Stimulated activated CD8-positive, alpha-beta memory T cell treated with anti-CD3 and anti-CD28 coated beads, Interleukin-12 subunit alpha, Interleukin-12 subunit beta, amount 100 ng/mL, for 24 hours (primary cell): ENCODE measurements around the gene NR3C2.
"Not testable (repeated sequence)": the region's sequence is repeated elsewhere in the genome, so short reads cannot be mapped to it uniquely, and the experiment has no call there.

Experiments used
- DNase-seq: peaks from one replicate; pipeline ENCODE4 v3.0.0-alpha.2; 2020; ENCODE audit errors: extremely low read depth

Gene NR3C2

DNA sequence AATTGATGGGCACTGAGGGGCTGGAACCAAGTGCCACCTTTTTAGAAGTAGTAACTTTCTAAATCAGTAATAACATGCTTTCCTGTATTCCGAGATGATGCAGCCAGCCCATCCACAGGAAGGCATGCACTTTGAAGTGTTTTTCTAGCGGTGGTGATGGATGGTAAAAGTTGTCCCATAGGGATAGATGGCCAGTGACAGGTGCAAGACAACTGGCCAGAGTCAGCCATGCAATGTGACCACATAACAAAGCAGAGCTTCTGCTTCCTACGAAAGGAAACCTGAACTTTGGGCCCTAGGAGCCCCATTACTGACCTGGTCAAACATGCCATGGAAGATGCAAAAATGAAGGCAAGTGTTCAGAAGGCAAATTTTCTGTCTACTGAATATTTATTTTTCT, 72.3 kb downstream of the NR3C2 start:
- DNase-seq: no peak

DNA sequence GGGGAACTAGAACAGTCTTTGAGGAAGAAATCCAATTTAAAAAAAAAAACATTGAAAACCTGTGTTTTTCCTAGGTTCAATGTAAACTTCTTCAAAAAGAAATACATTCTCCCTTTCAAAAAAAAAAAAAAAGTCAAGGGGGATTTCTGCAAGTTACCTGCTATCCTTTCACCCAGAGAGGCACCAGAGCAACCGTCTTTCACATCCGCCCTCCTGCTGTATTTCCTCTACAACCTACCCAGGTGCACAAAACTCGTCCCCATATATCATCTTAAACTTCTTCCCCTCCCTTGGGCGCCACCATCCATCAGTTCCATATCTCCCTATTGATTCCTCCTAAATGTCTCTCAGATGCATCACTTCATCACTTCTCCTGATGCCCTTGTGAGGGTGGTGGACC, 74.5 kb downstream of the NR3C2 start:
- no peak for DNase-seq

DNA sequence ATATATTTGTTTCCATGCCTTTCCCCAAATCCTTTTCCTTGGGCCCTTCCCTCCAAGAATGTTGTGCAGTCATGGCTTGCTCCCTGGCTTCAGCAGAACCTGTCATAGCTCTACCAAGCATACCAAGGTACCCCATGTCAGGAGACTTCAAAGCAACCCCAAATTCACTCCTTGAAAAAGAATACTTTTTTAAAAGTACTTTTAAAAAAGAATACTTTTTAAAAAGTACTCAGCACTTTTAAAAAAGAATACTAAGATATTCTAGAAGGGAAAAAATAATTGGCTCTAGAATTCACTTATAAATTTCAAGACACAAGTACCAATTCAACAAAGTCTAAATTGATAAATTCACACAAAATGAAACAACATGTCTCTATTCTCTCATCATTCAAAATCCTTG, 76.0 kb downstream of the NR3C2 start:
- DNase-seq: no peak

DNA sequence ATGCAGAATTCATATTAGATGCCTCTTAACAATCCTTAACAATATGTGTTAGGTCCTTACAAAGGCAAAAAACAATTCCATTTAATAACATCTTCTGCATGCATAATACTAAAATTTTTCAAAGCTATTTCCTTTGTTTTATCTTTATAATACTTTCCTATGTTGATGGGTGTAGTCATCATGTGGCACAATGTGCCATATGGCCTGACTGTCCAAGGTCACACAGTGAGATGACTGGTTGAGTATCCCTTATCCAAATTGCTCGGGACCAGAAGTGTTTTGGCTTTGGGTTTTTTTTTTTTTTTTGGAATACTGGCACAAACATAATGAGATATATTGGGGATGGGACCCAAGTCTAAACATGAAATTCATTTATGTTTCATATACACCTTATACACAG, 77.7 kb downstream of the NR3C2 start:
- no peak for DNase-seq

DNA sequence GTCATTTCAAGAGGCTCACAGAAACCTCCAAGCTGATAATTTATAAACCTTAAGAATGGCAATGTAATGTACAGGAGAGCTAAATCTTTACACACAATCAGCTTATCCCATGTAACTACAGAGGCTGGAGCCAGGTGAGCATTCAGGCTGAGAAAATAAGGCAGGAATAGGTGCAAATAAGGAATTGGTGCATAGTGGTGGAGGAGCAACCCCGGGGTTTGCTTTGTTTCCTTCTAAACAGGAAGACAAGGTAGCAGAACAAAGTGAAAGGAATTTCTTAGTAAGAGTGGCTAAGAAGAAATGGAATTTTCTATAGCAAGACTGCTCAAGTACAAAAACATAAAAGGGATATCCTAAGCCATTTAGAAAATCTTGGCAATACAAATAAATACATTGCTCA, 82.4 kb downstream of the NR3C2 start:
- DNase-seq: no peak

DNA sequence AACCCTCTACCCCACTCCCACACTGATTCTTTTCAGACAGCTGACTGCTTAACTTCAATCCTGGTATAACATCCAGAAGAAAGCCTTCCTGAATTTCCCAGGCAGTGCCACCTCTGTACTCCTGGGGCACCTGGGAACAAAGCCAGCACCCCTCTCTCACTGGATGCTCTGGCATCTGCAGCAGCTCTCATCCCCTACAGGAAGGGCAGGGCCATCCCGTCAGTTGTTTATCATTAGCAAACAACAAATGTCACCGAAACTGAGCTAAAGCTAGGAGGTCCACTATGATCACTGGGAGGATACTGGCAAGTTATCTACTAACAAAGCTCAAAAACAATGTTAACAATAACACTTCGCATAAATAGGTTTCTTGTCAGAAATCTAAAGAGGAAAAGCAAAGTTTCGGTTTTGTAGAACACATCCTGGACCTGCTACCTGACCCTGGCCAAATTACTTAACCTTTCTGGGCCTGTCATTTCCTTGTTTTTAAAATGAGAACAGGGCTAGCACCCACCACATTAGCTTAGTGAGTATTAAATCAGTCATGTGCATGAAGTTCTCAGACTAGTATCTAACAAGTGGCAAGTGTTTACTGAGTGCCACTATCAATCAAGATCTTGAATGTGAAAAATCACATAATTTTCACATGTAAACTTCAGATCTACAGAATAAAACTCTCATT, 86.6 kb downstream of the NR3C2 start:
- DNase-seq: no peak

DNA sequence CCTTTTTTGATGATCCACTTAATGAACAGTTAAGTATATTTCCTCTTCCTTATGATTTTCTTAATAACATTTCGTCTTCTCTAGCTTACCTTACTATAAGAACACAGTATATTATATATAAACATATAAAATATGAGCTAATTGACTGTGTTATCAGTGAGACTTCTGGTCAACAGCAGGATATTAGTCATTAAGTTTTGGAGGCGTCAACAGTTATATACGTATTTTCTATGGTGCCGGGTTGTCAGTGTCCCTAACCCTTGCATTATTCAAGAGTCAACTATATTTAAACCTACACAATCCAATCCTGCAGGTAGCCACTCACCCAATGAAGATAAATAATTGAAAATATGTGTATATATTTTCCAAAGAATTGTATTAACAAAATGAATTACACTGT, 88.0 kb downstream of the NR3C2 start:
- no peak for DNase-seq

DNA sequence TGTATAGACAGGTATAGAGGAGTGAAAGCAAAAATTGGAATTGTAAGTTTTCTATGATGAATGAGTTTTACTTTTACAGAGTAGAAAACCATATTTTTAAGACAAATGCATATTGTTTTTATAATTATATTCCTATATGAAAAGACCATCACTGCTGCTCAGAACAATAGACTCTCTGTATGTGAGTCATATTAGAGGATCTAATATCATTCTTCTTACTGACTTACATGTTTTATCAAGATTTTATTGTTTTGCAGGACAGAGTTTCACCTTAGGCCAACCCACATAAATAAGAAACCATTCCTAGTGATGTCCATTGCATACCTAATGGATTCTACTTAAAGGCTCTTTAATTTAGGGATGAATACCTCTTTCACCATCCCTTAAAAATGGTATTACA, 88.6 kb downstream of the NR3C2 start:
- DNase-seq: no peak

DNA sequence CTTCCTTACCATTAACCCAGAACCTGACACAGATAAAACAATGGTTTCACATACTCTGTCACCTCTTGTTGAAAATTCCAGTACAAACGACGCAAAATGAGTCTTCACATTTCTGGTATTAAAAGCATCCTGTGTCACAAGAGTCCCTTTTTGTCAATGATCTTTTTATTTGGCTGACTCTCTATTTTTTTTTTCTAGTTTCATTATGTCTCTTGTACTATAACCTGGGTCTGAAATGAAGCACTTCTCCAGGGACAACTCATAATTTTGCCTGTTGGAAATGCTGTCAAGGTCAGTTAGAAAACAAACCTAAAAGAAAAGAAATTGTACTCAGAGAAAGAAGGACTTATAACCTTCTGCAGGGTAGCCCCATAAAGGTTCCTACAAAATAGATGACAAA, 93.1 kb downstream of the NR3C2 start:
- no peak for DNase-seq

DNA sequence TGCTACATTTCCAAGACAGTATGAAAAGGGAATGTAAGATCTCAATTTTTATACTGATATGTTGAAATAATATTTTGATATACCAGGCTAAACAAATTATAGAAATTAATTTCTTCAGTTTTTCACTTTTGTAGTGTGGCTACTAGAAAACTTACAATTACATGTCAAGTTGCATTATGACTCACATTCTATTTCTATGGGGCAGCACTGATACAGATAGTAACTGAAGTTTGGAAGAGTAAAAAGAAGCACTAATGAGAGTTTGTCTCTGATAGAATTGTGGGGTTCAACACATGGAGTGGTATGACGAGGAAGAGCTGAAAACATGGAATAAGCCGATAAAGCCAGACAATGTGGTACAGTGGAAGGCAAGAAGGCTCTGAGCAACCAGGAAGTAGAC, 95.6 kb downstream of the NR3C2 start:
- no peak for DNase-seq

DNA sequence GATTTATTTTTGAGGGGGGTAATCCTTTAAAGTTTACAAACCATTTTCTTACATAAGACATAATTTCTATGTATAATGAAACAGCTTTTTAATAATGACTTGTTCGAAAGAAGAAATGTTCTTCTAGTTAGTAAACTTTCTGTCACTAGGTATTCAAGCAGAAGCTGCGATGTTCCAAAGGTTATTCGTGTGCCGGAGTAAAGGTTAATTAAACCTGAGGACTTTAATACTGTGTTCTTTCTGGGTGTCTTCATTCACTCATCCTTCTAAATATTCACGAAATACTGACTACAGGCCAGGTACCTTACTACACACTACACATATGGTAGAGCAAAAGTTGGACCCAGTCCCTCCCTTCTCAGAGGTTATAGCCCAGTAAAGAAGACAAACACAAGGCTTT, 96.7 kb downstream of the NR3C2 start:
- no peak for DNase-seq

DNA sequence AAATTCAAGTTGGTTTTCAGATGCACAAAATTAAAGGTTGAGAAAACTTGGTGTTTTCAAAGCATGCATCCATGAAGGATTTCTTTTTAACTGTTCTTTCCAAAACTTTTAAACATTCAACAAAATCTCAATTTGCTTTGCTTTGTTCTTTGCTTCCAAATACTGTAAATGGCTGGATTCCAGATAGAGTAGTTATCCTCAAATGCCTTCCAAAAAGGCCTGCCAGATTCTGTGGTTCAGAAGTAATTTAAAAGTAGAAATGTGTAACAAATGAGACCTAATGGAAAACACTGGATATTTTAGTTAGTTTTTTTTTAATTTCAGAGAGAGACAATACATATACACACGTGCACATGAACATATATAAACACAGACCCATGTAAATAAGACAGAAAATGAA, 97.3 kb downstream of the NR3C2 start:
- DNase-seq: no peak

DNA sequence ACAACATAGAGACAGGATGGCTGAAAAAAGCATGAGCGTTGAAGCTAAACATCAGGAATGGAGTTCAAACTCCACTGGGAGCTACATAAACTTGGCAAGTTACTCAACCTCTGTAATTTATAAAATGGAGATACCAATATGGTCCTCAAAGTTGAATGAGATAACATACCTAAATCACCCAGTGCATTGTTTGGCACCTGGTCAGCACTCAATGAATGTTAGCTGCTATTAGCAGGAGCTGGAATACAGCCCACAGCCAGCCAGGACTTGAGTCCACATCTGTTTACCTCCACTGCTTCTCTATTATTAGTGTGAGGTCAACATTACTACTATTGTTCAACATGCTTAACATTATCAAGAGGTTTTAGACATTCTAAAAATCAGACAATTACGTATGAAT, 97.9 kb downstream of the NR3C2 start:
- DNase-seq: no peak

DNA sequence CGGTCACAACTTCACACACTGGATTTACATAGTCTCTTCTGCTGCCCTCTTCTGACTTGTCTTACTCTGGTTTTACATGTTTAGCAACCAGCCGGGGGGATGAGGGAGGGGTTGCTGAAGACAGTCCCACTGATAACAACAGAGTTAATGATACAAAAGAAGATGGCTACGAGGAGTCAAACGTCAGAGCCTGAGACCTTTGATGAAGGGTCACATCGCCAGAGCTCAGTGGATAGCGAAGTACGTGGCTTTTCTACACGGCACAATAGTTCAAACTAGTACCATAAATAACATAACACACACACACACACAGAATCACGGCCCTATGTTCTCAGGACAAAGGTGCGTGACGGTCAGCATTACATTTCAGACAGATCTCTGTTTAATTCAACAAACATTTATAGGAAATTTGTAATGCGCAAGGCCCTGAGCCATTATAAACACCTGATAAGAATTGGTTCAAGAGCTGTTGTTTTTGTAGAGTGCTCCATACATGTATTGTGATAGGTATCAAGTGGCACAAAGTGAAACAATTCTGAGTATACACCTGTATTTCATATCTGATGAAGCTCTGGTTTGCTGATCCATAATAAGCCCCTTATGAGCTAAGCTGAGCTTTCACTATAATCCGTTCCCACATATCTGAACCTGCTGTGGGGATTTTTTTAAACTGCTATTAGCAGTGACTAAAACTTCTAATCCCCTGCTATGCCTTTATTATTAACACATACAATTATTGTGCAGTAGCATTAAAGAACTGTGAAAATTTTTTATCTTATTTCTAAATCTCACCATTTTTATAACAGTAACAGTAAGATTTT, 100.0 kb downstream of the NR3C2 start:
- no peak for DNase-seq

DNA sequence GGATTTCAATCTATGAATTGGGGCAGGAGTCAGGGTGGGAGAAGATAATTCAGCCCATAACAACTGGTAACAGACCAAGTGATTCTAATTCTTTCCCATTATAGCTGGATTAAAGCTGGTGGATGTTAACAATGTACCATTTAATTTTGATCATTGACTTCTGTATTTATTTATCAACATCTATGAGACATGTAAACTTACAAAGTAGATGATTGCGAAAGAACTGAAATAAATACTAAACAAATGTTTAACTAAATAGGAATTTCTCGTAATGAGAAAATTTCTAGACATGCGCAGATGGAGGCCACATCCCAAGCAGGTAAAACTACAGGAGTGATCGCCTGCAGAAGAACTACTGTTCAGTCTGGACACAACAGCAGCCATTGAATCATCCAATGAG, 107.1 kb downstream of the NR3C2 start:
- DNase-seq: no peak

DNA sequence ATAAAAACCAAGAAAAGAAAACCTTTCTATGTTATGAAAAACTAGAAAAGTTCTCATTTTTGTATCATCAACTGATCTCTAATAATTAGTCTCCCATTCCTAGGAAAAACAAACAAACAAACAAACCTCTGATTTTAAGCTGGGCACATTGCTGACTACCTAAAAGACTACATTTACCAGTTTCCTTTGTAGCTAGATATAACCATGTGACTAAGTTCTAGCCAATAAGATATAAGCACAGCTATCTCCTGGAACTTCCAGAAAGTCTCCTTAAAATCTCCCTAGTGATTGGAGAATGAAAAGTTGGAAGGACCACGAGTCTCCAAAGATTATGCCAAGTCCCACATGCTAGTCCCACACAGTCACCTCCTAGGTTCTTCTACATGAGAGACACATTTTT, 108.9 kb downstream of the NR3C2 start:
- no peak for DNase-seq

DNA sequence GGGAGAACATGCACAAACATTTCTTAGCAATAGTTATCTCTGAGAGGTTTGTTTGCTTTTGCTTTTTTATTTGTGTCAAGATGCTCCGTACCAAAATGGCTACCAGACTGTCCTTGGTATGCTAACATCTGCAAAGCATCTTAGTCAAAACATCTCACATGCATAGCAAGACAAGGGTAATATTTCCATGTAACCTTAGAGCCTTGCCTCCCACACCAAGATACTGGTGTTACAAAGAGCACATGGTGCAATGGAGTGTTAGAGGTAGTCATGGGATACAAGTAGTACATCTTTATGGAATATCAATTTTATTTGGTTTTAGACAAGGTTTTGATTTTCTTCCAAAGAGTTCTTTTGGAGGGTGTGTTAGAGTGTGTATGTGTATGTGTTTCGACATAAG, 109.7 kb downstream of the NR3C2 start:
- no peak for DNase-seq

DNA sequence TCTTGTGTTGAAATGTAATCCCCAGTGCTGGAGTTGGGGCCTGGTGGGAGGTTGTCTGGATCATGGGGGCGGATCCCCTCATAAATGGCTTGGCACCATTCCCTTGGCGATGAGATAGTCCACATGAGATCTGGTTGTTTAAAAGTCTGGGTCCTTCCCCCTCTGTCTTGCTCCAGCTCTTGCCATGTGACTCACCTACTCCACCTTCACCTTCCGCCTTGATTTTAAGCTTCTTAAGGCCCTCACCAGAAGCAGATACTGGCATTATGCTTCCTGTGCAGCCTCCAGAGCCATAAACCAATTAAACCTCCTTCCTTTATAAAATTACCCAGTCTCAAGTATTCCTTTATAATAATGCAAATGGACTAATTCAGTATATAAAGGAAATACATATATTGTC, 111.5 kb downstream of the NR3C2 start:
- no peak for DNase-seq

DNA sequence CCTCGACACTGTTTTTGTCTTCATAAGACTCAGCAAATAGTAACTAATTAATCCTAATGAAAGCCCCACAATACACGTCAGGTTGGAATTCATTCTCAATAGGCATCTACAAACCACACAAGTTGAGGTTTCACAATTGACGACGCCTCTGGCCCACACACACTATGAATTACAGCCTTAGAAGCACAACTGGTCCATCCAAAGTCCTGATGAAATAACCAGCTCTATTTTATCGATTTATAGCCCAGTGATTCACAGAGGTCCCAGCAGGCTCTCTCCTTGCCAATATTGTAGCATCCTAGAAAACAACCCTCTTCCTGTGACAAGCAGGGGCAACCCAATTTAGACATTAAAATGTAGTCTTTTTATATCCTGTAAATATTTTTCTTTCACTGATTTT, 112.1 kb downstream of the NR3C2 start:
- DNase-seq: no peak

DNA sequence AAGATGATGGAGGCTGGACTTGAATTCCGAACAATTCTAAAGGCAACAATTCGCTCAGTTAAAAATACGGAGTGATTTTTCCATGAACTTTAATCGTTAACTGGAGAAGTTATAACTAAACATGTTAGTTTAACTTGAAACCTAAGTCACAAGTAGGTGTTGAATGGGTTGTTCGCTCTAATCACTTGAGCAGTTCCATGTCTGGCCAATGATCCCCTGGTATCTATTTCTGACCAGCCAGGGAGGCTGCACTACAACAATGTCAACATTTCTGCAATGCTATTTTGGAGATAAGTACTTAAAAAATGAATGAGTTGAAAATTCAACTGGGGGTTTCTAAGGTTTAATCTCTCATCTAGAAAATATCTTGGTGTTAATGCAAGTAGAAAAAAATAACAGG, 112.5 kb downstream of the NR3C2 start:
- DNase-seq: no peak

DNA sequence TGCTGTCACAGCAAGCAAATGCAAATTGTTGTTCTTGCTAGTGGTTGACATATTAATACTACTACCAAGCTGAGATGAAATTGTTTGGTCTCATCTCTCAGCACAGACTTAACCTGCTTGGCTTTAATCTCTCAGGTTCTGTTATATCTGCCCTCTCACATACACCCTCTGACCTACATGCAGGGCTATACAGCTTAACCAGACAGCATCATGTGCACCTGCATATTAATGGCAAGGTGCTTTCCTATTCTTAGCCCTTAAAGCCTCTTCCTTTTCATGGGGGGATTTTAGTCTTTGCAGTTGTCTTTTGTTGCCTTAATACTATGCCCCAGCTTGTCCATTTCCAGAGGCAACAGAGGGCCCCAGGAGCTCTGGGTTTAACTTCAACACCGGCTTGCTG, 114.5 kb downstream of the NR3C2 start:
- DNase-seq: no peak

DNA sequence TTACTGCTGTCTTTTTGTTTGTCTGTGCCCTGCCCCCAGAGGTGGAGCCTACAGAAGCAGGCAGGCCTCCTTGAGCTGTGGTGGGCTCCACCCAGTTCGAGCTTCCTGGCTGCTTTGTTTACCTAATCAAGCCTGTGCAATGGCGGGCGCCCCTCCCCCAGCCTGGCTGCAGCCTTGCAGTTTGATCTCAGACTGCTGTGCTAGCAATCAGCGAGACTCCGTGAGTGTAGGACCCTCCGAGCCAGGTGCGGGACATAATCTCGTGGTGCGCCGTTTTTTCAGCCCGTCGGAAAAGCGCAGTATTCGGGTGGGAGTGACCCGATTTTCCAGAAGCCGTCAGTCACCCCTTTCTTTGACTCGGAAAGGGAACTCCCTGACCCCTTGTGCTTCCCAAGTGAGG, 118.9 kb downstream of the NR3C2 start:
- DNase-seq: not testable (repeated sequence)

DNA sequence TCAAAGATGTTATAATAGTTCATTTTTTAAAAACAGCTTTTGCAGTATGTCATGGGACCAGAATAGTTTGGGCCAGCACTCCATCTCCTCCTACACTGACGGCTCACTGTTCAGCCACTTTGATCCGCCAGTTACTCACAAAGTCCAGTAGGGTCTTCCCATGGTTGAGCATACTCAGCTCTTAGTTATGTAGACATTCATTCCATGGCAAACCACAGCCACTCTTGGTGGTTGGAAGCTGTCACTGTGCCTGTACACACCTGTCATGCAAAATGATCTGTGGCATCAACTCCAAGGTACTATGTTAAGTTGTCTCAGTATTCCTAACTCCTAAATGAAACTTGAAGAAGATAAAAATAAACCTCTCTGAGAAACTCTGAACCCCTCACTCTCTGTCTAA, 127.2 kb downstream of the NR3C2 start:
- DNase-seq: no peak
